T-helper 22 cell (primary cell): ENCODE results near the gene AMD1.

Experiments used
- DNase-seq: peaks from one replicate; pipeline ENCODE4 v3.0.0-alpha.2; 2020; ENCODE audit warnings: low read depth

AMD1 gene

GRCh38 chr6:110938171-110938570 is 63.6 kb downstream of the AMD1 start:
- no peak for DNase-seq

DNA sequence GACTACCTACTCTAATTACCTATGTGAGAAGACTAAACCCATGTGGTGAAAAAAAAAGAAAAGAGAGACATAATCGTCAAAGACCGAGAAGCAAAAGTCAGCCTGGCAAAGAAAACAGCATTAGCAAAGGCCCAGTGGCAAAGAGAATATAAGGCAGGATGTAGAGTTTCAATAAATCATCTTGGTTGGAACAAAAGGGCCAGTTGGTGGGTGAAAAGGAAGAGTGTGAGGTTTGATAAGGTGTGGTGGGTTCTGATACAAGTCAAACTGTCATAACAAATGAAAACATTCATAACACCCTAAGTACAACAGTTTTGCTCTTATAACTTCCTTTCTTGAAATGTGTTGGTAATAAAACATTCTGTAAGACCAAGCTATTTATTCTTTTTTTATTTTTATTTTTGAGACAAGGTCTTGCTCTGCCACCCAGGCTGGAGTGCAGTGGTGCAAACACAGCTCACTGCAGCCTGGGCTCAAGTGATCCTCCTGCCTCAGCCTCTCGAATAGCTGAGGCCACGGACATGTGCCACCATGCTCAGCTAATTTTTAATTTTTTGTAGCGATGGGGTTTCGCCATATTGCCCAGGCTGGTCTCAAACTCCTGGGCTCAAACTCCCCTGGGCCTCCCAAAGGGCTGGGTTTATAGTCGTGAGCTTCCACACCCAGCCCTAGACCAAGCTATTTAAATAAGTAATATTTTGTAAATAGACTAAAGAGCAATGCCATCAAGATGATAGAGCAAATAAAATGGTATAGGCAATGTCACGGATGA is 65.0 kb downstream of the AMD1 start:
- no peak for DNase-seq

DNA sequence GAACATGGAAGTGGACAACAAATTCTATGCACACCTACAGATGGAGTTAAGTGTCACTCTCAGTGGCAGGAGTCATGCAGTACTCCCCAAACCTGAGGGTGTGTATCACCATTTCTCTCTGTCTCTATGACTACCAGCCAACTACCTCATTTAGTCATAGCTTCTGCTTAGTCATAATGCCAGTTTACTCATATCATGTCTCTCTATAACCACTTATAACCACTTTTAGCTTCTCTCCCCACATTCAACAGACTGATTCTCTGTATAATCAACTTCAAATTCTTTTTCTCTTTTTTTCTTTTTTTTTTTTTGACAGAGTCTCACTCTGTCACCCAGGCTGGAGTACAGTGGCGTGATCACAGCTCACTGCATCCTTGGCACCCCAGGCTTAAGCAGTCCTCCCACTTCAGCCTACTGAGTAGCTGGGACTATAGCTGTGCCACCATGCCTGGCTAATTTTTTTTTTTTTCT is 70.1 kb downstream of the AMD1 start:
- DNase-seq, result no peak
